Kidney (tissue), 14 donors: Measurements from ENCODE around the gene ESRRB. TPM values are rescaled to one million over a fixed set of nuclear protein-coding genes. Genes with fewer than 3 reads are reported as not detected.

ENCODE experiments used
- DNase-seq, 5 donors: peaks; one replicate each; pipeline ENCODE4 v3.0.0-alpha.2; 2013 to 2020
- FAIRE-seq: peaks from 2 replicates; lab custom pipeline; 2012; peaks lifted over from hg19 to GRCh38; lab: Jason Lieb, UNC
- H3K27ac ChIP-seq, 2 donors: one replicate each; pipeline ENCODE4 v1.7.0; 2013; ENCODE audit warnings: low read depth in 2 of 2, low read length in 2 of 2, inconsistent platforms in 1 of 2
- H3K27me3 ChIP-seq: one replicate; pipeline ENCODE4 v1.7.1; 2013; ENCODE audit warnings: low read length, inconsistent platforms; ENCODE audit not compliant: control insufficient read depth, insufficient read depth
- H3K36me3 ChIP-seq, 3 donors: one replicate each; pipeline versions ENCODE4 v1.7.0 to v1.7.1; 2013; ENCODE audit warnings: low read length in 3 of 3, control low read depth in 1 of 3, inconsistent platforms in 1 of 3; ENCODE audit not compliant: insufficient read depth in 3 of 3, control insufficient read depth in 2 of 3
- H3K4me1 ChIP-seq, 3 donors: one replicate each; pipeline versions ENCODE4 v1.7.0 to v1.7.1; 2013; ENCODE audit warnings: low read length in 3 of 3, inconsistent platforms in 1 of 3, low read depth in 1 of 3; ENCODE audit not compliant: control insufficient read depth in 2 of 3, insufficient read depth in 2 of 3
- H3K4me3 ChIP-seq, 3 donors: one replicate each; pipeline versions ENCODE4 v1.7.0 to v1.8.1; 2013; ENCODE audit warnings: low read length in 3 of 3, control low read depth in 1 of 3, inconsistent platforms in 1 of 3
- H3K9ac ChIP-seq, 3 donors: one replicate each; pipeline versions ENCODE4 v1.7.0 to v1.7.1; 2013; ENCODE audit warnings: low read length in 3 of 3, control low read depth in 1 of 3, inconsistent platforms in 1 of 3
- H3K9me3 ChIP-seq, 3 donors: one replicate each; pipeline versions ENCODE4 v1.7.0 to v1.7.1; 2013; ENCODE audit warnings: low read length in 3 of 3, control low read depth in 1 of 3, inconsistent platforms in 1 of 3; ENCODE audit not compliant: control insufficient read depth in 2 of 3, insufficient read depth in 1 of 3
- intact Hi-C: fragments of 100-400 bp; cut with DNase I; formaldehyde crosslinking; loops from one replicate; pipeline ENCODE4 v1.11.1; 2022
- polyA plus RNA-seq: library from polyadenylated mRNA; stranded (reverse); fragments of 350-450 nt; fragmentation: Illumina TruSeq; extraction: RNeasy Lipid Tissue Mini Kit (QIAGEN cat#74804); gene quantifications from one replicate; pipeline ENCODE4 v1.2.3, GENCODE V29; 2014; ENCODE audit warnings: low read depth, low replicate concordance; ENCODE audit not compliant: insufficient read depth
- total RNA-seq: library from RNA; stranded (reverse); fragmentation: NEBNext Ultra II Directional; extraction: Animal tissue kit (Norgen Biotek cat#: 25700); gene quantifications from one replicate; pipeline ENCODE4 v1.2.1, GENCODE V29; 2021
- TF ChIP-seq, protein P1 (sequence below): IDR thresholded peaks from 3 replicates; pipeline ENCODE4 v1.5.1; 2012; ENCODE audit warnings: mild to moderate bottlenecking, moderate library complexity, borderline replicate concordance; ENCODE audit not compliant: insufficient read depth; ENCODE audit errors: extremely low read depth
- donor health status: control.
- donor health status: control.
- donor health status: control.
- donor health status: control.
- donor health status: control.
- donor health status: DM: yes; HTN: yes; CAD: no.
- donor health status: Normal renal cell carcinoma (clear cell type).

ESRRB gene
- total and polyA plus RNA-seq, 2 donors from 2014 or later, result 3.9 to 19.1 TPM

DNA sequence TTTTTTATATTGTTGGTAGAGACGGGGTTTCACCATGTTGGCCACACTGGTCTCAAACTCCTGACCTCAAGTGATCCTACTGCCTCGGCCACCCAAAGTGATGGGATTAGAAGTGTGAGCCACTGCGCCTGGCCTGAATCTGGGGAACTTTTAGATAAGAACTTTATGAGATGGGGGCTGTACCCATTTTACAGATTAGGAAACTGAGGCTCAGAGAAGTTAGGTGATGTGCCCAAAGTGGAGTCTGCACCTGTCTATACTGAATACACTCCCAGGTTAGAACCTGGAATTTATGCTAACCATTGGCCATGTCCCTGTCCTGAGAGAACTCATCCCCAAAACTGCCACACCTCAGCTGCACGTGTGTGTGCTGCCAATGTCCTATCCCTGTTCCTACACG lies 81.9 kb downstream of the ESRRB start:
- H3K27ac ChIP-seq, result no peak overlapping the region
- no peak overlapping the region for H3K4me3 ChIP-seq
- no peaks in the 10 kb centered on the region for H3K27me3 ChIP-seq
- no peaks in the 10 kb centered on the region for H3K4me1 ChIP-seq
- intact Hi-C loops, result no loop called here
- H3K9me3 ChIP-seq, result no peaks in the 10 kb centered on the region
- no peak for FAIRE-seq
- no peak for DNase-seq
- H3K9ac ChIP-seq, result no peak overlapping the region
- no peaks in the 10 kb centered on the region for H3K36me3 ChIP-seq
- TF ChIP-seq, protein P1, sequence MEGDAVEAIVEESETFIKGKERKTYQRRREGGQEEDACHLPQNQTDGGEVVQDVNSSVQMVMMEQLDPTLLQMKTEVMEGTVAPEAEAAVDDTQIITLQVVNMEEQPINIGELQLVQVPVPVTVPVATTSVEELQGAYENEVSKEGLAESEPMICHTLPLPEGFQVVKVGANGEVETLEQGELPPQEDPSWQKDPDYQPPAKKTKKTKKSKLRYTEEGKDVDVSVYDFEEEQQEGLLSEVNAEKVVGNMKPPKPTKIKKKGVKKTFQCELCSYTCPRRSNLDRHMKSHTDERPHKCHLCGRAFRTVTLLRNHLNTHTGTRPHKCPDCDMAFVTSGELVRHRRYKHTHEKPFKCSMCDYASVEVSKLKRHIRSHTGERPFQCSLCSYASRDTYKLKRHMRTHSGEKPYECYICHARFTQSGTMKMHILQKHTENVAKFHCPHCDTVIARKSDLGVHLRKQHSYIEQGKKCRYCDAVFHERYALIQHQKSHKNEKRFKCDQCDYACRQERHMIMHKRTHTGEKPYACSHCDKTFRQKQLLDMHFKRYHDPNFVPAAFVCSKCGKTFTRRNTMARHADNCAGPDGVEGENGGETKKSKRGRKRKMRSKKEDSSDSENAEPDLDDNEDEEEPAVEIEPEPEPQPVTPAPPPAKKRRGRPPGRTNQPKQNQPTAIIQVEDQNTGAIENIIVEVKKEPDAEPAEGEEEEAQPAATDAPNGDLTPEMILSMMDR, result no peak

DNA sequence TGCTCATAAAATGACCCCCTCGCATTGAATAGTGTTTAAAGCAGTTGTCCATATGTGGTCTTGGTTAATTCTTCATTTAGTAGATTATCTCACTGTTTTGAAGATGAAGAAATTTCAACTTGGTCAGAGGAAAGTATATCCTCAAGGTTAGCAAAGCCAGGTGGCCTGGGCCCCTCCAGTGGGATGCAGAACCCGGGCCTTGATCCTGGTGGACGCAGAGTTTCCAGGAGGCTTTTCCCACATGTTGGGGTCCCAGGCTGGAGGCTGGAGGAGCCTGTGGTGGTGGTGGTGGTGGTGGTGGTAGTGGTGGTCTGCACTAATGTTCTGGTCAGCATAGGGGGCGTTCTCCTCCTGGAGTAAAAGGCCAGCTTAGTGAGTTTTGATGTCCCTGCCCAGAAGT lies 85.9 kb downstream of the ESRRB start:
- no peaks in the 10 kb centered on the region for H3K4me1 ChIP-seq
- no peak for DNase-seq

DNA sequence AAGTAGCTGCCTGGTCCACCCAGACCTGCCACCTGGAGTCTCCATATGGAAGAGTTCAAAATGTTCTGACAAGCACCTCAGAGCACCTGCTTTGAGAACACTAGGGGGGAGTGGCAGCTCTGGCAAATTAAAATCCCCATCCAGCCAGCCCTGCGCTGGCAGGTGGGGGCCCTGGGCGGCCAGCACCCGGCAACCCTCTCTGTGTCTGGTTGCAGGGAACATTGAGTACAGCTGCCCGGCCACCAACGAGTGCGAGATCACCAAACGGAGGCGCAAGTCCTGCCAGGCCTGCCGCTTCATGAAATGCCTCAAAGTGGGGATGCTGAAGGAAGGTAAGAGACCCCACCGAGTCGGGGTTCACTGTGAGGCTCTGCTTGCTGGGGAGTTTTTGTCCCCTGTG lies 86.4 kb downstream of the ESRRB start:
- intact Hi-C loops, result no loop called here
- TF ChIP-seq, protein P1, result no peak
- Histone ChIP-seq H3K27ac (no peak overlapping the region), H3K9me3 (no peaks in the 10 kb centered on the region), H3K27me3 (no peaks in the 10 kb centered on the region), H3K4me3 (no peak overlapping the region), H3K36me3 (no peaks in the 10 kb centered on the region), H3K9ac (no peak overlapping the region), H3K4me1 (no peaks in the 10 kb centered on the region)
- DNase-seq (no peak), FAIRE-seq (no peak)

More for the DNA sequence above, 85.9 kb downstream of the ESRRB start:
- FAIRE-seq, result no peak
- no peak overlapping the region for H3K9ac ChIP-seq
- no peaks in the 10 kb centered on the region for H3K36me3 ChIP-seq
- H3K4me3 ChIP-seq, result no peak overlapping the region
- intact Hi-C loops, result no loop called here
- H3K27ac ChIP-seq, result no peak overlapping the region
- no peaks in the 10 kb centered on the region for H3K9me3 ChIP-seq
- H3K27me3 ChIP-seq, result no peaks in the 10 kb centered on the region
- TF ChIP-seq, protein P1, result no peak

DNA sequence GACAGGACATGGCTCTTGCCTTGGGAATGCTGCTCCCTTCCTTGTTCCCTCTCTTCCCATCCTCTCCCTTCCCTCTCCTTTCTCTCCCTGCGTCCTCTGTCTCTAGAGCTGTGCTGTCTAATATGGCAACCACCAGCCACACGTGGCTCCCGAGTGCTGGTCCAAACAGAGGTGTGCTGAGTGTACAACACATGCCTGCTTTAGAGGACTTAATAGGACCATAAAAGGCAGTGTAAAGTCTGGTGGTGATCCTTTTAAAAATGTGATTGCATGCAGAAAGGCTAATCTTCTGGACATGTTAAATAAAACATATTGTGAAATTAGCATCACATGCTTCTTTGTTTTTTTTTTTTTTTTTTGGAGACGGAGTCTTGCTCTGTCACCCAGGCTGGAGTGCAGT lies 87.2 kb downstream of the ESRRB start:
- H3K4me3 ChIP-seq, result no peak overlapping the region
- no peak overlapping the region for H3K9ac ChIP-seq
- DNase-seq (no peak), FAIRE-seq (no peak)
- H3K9me3 ChIP-seq, result no peaks in the 10 kb centered on the region
- no peaks in the 10 kb centered on the region for H3K4me1 ChIP-seq
- H3K27ac ChIP-seq, result no peak overlapping the region
- no peaks in the 10 kb centered on the region for H3K27me3 ChIP-seq
- no peaks in the 10 kb centered on the region for H3K36me3 ChIP-seq
- TF ChIP-seq, protein P1, result no peak
- intact Hi-C loops, result no loop called here
